Neuronal stem cell (in vitro differentiated cells): ENCODE measurements around the gene VCL.

ENCODE experiments used
- DNase-seq: peaks from one replicate; pipeline ENCODE4 v3.0.0-alpha.2; 2013; ENCODE audit warnings: low spot score
- H2AFZ ChIP-seq: one replicate; pipeline ENCODE4 v1.6.1; 2013; ENCODE audit warnings: mild to moderate bottlenecking, low read length, inconsistent platforms
- H2AK5ac ChIP-seq: 2 replicates; pipeline ENCODE4 v1.6.1; 2013; ENCODE audit warnings: low read depth, mild to moderate bottlenecking, inconsistent platforms, low read length, moderate library complexity, mixed read lengths
- H2BK120ac ChIP-seq: 2 replicates; pipeline ENCODE4 v1.6.1; 2013; ENCODE audit warnings: low read depth, mild to moderate bottlenecking, inconsistent platforms, low read length, moderate library complexity, mixed read lengths
- H2BK12ac ChIP-seq: one replicate; pipeline ENCODE4 v1.6.1; 2013; ENCODE audit warnings: low read length, inconsistent platforms
- H2BK15ac ChIP-seq: 2 replicates; pipeline ENCODE4 v1.6.1; 2013; ENCODE audit warnings: mild to moderate bottlenecking, low read length, inconsistent platforms, mixed read lengths
- H2BK5ac ChIP-seq: one replicate; pipeline ENCODE4 v1.6.1; 2013; ENCODE audit warnings: inconsistent platforms, mild to moderate bottlenecking, low read length, moderate library complexity
- H3K14ac ChIP-seq: one replicate; pipeline ENCODE4 v1.6.1; 2013; ENCODE audit warnings: low read length, inconsistent platforms
- H3K18ac ChIP-seq: 2 replicates; pipeline ENCODE4 v1.6.1; 2013; ENCODE audit warnings: low read length, inconsistent platforms
- H3K23ac ChIP-seq: 2 replicates; pipeline ENCODE4 v1.6.1; 2013; ENCODE audit warnings: low read depth, mild to moderate bottlenecking, mixed read lengths, low read length, inconsistent platforms; ENCODE audit not compliant: poor library complexity
- H3K27ac ChIP-seq: replicated peaks from 3 replicates; pipeline ENCODE4 v1.5.1; 2013; ENCODE audit warnings: low read length, inconsistent platforms
- H3K27me3 ChIP-seq, 3 experiments: 2 replicates each; pipeline ENCODE4 v1.6.1; 2013; ENCODE audit warnings: low read length in 3 of 3, mild to moderate bottlenecking in 2 of 3, inconsistent platforms in 1 of 3, low read depth in 1 of 3, mixed read lengths in 1 of 3, moderate library complexity in 1 of 3; ENCODE audit not compliant: control insufficient read depth in 3 of 3, insufficient read depth in 3 of 3
- H3K36me3 ChIP-seq, 2 donors: replicated peaks in 1 of 2; 2 replicates each; pipeline ENCODE4 v1.6.1; 2013; ENCODE audit warnings: low read length in 2 of 2; ENCODE audit not compliant: control insufficient read depth in 2 of 2, insufficient read depth in 2 of 2
- H3K4ac ChIP-seq: 2 replicates; pipeline ENCODE4 v1.6.1; 2013; ENCODE audit warnings: inconsistent platforms, mild to moderate bottlenecking, low read length, moderate library complexity
- H3K4me1 ChIP-seq, 2 donors: 1 replicate in 1 of 2; 2 replicates in 1 of 2; pipeline ENCODE4 v1.6.1; 2013; ENCODE audit warnings: low read length in 2 of 2, low read depth in 1 of 2; ENCODE audit not compliant: control insufficient read depth in 2 of 2, insufficient read depth in 1 of 2
- H3K4me2 ChIP-seq: one replicate; pipeline ENCODE4 v1.6.1; 2013; ENCODE audit warnings: mild to moderate bottlenecking, low read length, inconsistent platforms; ENCODE audit not compliant: insufficient read depth, poor library complexity, severe bottlenecking
- H3K4me3 ChIP-seq, 2 donors: 2 replicates each; pipeline ENCODE4 v1.5.1; 2013; ENCODE audit warnings: low read length in 2 of 2, mild to moderate bottlenecking in 2 of 2, inconsistent platforms in 1 of 2, moderate library complexity in 1 of 2
- H3K79me1 ChIP-seq: one replicate; pipeline ENCODE4 v1.6.1; 2013; ENCODE audit warnings: low read depth, mild to moderate bottlenecking, inconsistent platforms, low read length, moderate library complexity
- H3K9ac ChIP-seq: one replicate; pipeline ENCODE4 v1.6.1; 2013; ENCODE audit warnings: mild to moderate bottlenecking, low read depth, low read length, inconsistent platforms; ENCODE audit not compliant: poor library complexity
- H3K9me3 ChIP-seq, 2 donors: replicated peaks in 1 of 2; 2 replicates each; pipeline versions ENCODE3 to v1.6.1; 2013; ENCODE audit warnings: low read length in 2 of 2, mild to moderate bottlenecking in 2 of 2, inconsistent platforms in 1 of 2, low read depth in 1 of 2, mixed read lengths in 1 of 2, moderate library complexity in 1 of 2; ENCODE audit not compliant: control insufficient read depth in 2 of 2, insufficient read depth in 1 of 2
- H4K8ac ChIP-seq: one replicate; pipeline ENCODE4 v1.6.1; 2013; ENCODE audit warnings: low read depth, mild to moderate bottlenecking, inconsistent platforms, low read length, moderate library complexity
- H4K91ac ChIP-seq: one replicate; pipeline ENCODE4 v1.6.1; 2013; ENCODE audit warnings: low read length, low read depth, mild to moderate bottlenecking, inconsistent platforms; ENCODE audit not compliant: poor library complexity
- WGBS, 2 donors: extraction: QIAGEN DNeasy Blood & Tissue Kit; methylation state at CpG; one replicate each; pipeline ENCODE4 v1.1.7; 2013; ENCODE audit warnings: missing lambda C conversion rate in 2 of 2, mixed read lengths in 1 of 2; ENCODE audit not compliant: insufficient read length in 2 of 2, insufficient replicate concordance in 1 of 2; ENCODE audit errors: extremely low coverage in 2 of 2; 5-methylcytosine and 5-hydroxymethylcytosine counted together

VCL gene

GRCh38 chr10:73968098-73968521 lies 29.8 kb upstream of the VCL start:
- H2AFZ ChIP-seq, result peak overlapping the region; percentile 83
- H2BK120ac ChIP-seq, result no peak overlapping the region
- no peak overlapping the region for H2AK5ac ChIP-seq
- no peak overlapping the region for H4K8ac ChIP-seq
- H3K4me2 ChIP-seq, result no peak overlapping the region
- peaks cover 20% of the 10 kb centered on the region in 2 donors for H3K4me1 ChIP-seq
- H3K27me3 ChIP-seq, result no peaks in the 10 kb centered on the region
- H3K27ac ChIP-seq, result no peak overlapping the region
- no peak overlapping the region for H2BK5ac ChIP-seq
- H4K91ac ChIP-seq, result no peak overlapping the region
- no peak overlapping the region for H3K4me3 ChIP-seq
- no peak overlapping the region for H3K14ac ChIP-seq
- no CpG with 5 or more reads among the region's 6 CpGs for WGBS, 2 donors
- H3K36me3 ChIP-seq, result no peaks in the 10 kb centered on the region
- no peak overlapping the region for H3K4ac ChIP-seq
- no peak overlapping the region for H3K23ac ChIP-seq
- no peaks in the 10 kb centered on the region for H3K79me1 ChIP-seq
- no peak for DNase-seq
- H3K9me3 ChIP-seq, result no peaks in the 10 kb centered on the region
- H2BK15ac ChIP-seq, result no peak overlapping the region
- no peak overlapping the region for H3K18ac ChIP-seq
- no peak overlapping the region for H3K9ac ChIP-seq
- H2BK12ac ChIP-seq, result no peak overlapping the region

GRCh38 chr10:73969224-73969841 lies 28.6 kb upstream of the VCL start:
- H4K8ac ChIP-seq, result no peak overlapping the region
- H3K4ac ChIP-seq, result no peak overlapping the region
- no peak for DNase-seq
- H2BK15ac ChIP-seq, result no peak overlapping the region
- H3K18ac ChIP-seq, result no peak overlapping the region
- peak overlapping the region; percentile 55 for H2AFZ ChIP-seq
- no peaks in the 10 kb centered on the region for H3K36me3 ChIP-seq
- no peaks in the 10 kb centered on the region for H3K79me1 ChIP-seq
- no peak overlapping the region for H2AK5ac ChIP-seq
- H3K23ac ChIP-seq, result no peak overlapping the region
- H2BK120ac ChIP-seq, result no peak overlapping the region
- H3K9ac ChIP-seq, result no peak overlapping the region
- no peak overlapping the region for H3K14ac ChIP-seq
- H4K91ac ChIP-seq, result no peak overlapping the region
- no CpG with 5 or more reads among the region's 5 CpGs for WGBS, 2 donors
- no peak overlapping the region for H2BK5ac ChIP-seq
- H2BK12ac ChIP-seq, result no peak overlapping the region
- H3K27me3 ChIP-seq, result no peaks in the 10 kb centered on the region
- peaks cover 18 to 20% of the 10 kb centered on the region in 2 donors for H3K4me1 ChIP-seq
- H3K4me3 ChIP-seq, result no peak overlapping the region
- H3K9me3 ChIP-seq, result no peaks in the 10 kb centered on the region
- H3K27ac ChIP-seq, result no peak overlapping the region
- H3K4me2 ChIP-seq, result no peak overlapping the region

GRCh38 chr10:73970845-73971244 lies 27.1 kb upstream of the VCL start:
- no CpG with 5 or more reads among the region's 2 CpGs for WGBS, 2 donors
- no peaks in the 10 kb centered on the region for H3K79me1 ChIP-seq
- H2BK120ac ChIP-seq, result no peak overlapping the region
- no peak overlapping the region for H3K18ac ChIP-seq
- H3K4me3 ChIP-seq, result no peak overlapping the region
- no peak overlapping the region for H2BK15ac ChIP-seq
- H4K8ac ChIP-seq, result no peak overlapping the region
- no peak overlapping the region for H3K14ac ChIP-seq
- H2AFZ ChIP-seq, result no peak overlapping the region
- H3K9ac ChIP-seq, result no peak overlapping the region
- H3K9me3 ChIP-seq, result peaks cover 0 to 2% of the 10 kb centered on the region in 2 donors
- no peak for DNase-seq
- H3K36me3 ChIP-seq, result no peaks in the 10 kb centered on the region
- no peak overlapping the region for H3K27ac ChIP-seq
- no peaks in the 10 kb centered on the region for H3K27me3 ChIP-seq
- H2BK5ac ChIP-seq, result no peak overlapping the region
- H3K4ac ChIP-seq, result no peak overlapping the region
- no peak overlapping the region for H3K23ac ChIP-seq
- H4K91ac ChIP-seq, result no peak overlapping the region
- peaks cover 13 to 17% of the 10 kb centered on the region in 2 donors for H3K4me1 ChIP-seq
- no peak overlapping the region for H2AK5ac ChIP-seq
- no peak overlapping the region for H2BK12ac ChIP-seq
- H3K4me2 ChIP-seq, result no peak overlapping the region

- no peak overlapping the region for H3K18ac ChIP-seq
- no peak overlapping the region for H3K27ac ChIP-seq
- H3K9me3 ChIP-seq, result peaks cover 0 to 2% of the 10 kb centered on the region in 2 donors
- peaks cover 13 to 16% of the 10 kb centered on the region in 2 donors for H3K4me1 ChIP-seq
- no peaks in the 10 kb centered on the region for H3K36me3 ChIP-seq
- no peak overlapping the region for H2BK12ac ChIP-seq
- no peak overlapping the region for H3K9ac ChIP-seq
- H2AK5ac ChIP-seq, result no peak overlapping the region
- H3K4me2 ChIP-seq, result no peak overlapping the region
- no peak overlapping the region for H2BK15ac ChIP-seq
- H3K4ac ChIP-seq, result no peak overlapping the region
- H2BK5ac ChIP-seq, result no peak overlapping the region
- H3K79me1 ChIP-seq, result no peaks in the 10 kb centered on the region
- no CpG with 5 or more reads among the region's 2 CpGs for WGBS, 2 donors
- no peak for DNase-seq
- no peak overlapping the region for H3K4me3 ChIP-seq
- no peak overlapping the region for H4K91ac ChIP-seq
- H2AFZ ChIP-seq, result no peak overlapping the region
- H2BK120ac ChIP-seq, result no peak overlapping the region
- no peak overlapping the region for H3K23ac ChIP-seq
- H4K8ac ChIP-seq, result no peak overlapping the region
- no peak overlapping the region for H3K14ac ChIP-seq
- H3K27me3 ChIP-seq, result no peaks in the 10 kb centered on the region
These were observed 26.1 kb upstream of the VCL start for GRCh38 chr10:73971636-73972354.
